GM19025 (cell line): ENCODE data around the gene ARL5C.

Experiments
- ATAC-seq: cut with Tn5 transposase; IDR thresholded peaks from one replicate; pipeline ENCODE4 v1.9.1; 2021; ENCODE audit warnings: mild to moderate bottlenecking, low read depth, moderate library complexity; ENCODE audit not compliant: unreplicated experiment

The ARL5C gene

DNA sequence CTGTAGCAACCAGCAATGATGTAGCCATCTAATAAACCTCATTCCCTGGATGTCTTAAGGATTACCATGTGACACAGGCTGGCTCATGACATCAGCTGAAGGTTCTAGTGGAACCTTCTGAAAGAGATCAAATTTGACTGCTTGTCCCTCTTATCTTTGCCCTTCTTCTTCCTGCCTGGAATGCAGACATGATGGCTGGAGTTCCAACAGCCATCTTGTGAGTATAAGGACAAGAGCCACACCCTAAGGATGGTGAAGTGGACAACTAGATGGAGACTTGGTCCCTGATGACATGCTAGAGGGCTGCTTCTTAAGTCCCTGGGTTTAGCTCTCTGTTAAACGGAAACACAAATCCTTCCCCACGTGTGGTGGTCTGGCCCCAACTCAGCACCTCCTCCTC lies 52.1 kb downstream of the ARL5C start:
- ATAC-seq: no peak

DNA sequence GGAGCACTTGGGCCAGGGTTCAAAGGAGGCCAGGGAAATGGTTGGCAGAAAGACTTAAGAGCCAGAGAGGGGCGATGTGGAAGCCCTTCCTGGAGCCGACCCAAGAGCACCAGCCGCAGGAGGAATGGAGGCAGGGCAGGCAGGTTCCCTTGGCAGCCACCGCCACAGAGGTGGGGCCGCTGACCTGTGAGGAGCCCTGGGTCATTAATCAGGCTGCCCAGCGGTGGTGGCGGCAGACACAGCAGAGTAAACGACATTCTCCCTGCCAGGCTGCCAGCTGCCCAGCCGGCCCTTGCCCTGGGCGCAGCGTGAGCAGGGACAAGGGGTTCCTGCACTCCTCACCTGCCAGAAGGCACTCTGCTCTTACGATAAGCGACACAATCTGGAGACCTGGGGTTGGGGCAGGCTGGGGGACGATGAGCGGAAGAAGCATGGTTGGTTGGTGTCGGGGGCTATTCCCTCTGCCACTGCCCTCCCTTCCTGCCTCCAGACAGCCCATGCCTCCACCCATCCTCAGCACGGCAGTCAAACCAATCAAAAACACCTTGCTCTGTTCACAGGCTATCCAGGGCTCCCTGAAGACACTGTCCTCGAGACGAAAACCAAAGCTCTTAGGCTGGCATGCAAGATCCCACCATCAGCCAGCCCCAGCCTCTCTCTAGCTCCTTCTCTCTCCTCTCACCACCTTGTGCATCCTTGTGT lies 55.4 kb downstream of the ARL5C start:
- no peak for ATAC-seq

DNA sequence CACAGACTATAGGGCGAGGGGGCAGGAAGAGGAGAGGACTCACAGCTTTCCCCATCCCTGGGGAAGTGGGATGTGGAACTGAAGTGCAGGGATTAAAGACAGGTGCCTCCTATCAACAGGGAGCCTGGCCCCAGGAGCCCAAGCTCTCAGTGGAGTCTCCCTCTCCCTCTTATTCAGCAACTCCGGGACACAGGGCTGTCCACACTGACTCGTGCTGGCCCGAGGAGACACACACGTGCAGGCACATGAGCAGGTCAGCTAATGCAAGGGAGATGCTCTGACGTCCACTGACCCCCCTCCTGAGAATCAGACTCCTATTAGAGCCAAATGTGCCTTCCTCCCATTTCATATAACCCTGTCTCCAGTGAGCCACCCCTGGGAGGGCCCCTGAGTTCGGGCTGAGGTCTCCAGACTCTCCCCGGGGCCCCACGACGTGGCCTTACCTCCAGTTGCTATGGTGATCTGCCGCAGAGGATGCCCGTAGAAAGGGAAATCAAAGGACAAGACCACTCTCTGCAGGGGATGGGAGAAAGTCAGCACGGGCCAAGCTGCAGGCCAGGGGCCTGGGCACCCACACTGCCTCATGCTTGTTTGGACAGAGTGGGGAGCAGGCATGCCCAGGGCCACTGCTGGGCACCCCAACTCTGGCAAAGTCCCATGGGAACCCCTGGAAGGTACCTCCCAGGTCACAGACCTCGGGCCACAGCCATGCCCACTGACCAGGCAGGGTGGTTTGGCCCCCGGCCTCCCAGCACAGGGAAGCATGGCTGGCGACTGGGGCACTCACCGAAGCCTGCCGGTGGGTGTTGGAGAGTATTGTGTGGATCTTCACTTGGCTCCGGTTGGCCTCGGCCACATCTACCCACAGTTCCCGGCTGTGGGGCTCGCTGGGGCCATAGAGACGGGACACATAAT lies 57.2 kb downstream of the ARL5C start:
- ATAC-seq: no peak

DNA sequence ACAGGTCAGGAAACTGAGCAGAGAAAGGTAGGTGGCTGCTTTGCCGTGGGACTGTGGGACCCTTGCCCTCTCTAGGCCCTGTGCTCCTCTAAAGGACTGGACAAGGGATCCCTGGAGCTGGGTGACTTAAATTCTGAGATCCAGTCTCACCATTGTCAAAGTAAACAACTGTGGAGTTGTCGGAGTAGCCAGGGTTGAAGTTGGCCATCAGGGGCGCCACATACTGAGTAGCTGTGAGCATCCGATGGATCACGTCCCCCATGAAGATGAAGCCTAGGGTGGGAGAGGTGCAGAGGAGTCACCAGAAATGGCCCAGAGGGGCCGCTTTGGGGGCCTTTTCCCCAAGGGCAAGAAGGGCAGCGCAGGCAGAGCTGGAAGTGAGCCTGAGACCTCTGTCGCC lies 58.0 kb downstream of the ARL5C start:
- no peak for ATAC-seq

DNA sequence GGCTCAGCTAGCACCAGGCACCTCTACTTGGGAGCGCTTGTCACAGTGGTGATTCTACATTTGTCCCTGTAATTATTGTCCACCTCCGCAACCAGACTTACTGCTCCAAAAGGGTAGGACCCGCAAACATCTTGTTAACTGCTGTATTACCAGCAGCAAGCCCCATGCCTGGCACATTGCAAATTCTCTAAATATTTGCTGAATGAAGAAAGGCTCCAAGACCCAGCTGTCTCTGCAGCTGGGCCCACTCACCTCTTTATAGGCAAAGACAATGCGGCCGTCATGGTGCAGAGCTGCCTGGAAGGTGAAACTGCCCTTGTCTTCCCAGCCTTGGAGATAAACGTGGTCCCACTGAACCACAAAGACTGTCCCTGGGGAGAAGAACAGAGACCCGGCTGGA lies 58.8 kb downstream of the ARL5C start:
- no peak for ATAC-seq
